ENCODE results near the gene SLC9A2.

SLC9A2 gene

GRCh38 chr2:102582845-102583244 is 36.5 kb upstream of the SLC9A2 start:
- H3K9me3 ChIP-seq (ENCODE audit: control insufficient read depth, low read length): no peaks in the 10 kb centered on the region
- H3K4me2 ChIP-seq (ENCODE audit: low read length): no peak overlapping the region
- no peaks in the 10 kb centered on the region for H3K79me2 ChIP-seq
- no peak overlapping the region for H3K4me3 ChIP-seq (ENCODE audit: low read depth, low read length)
- H3K27me3 ChIP-seq (ENCODE audit: control insufficient read depth, insufficient read depth, low read length): no peaks in the 10 kb centered on the region
- H3K36me3 ChIP-seq (ENCODE audit: control insufficient read depth, insufficient read depth, low read length): no peaks in the 10 kb centered on the region
- no peaks in the 10 kb centered on the region for H3K4me1 ChIP-seq
- no peak overlapping the region for H3K9ac ChIP-seq
- no peak for TF ChIP-seq CTCF (IDR thresholded peaks at IDR 0.05)
- H2AFZ ChIP-seq: no peak overlapping the region
- H3K27ac ChIP-seq: no peak overlapping the region

- H2AFZ ChIP-seq: no peak overlapping the region
- H3K4me3 ChIP-seq (ENCODE audit: low read depth, low read length): no peak overlapping the region
- no peaks in the 10 kb centered on the region for H3K36me3 ChIP-seq (ENCODE audit: control insufficient read depth, insufficient read depth, low read length)
- no peak overlapping the region for H3K9ac ChIP-seq
- no peaks in the 10 kb centered on the region for H3K4me1 ChIP-seq
- no peaks in the 10 kb centered on the region for H3K79me2 ChIP-seq
- no peaks in the 10 kb centered on the region for H3K9me3 ChIP-seq (ENCODE audit: control insufficient read depth, low read length)
- no peak overlapping the region for H3K27ac ChIP-seq
- TF ChIP-seq CTCF (IDR thresholded peaks at IDR 0.05): no peak
- H3K27me3 ChIP-seq (ENCODE audit: control insufficient read depth, insufficient read depth, low read length): no peaks in the 10 kb centered on the region
- H3K4me2 ChIP-seq (ENCODE audit: low read length): no peak overlapping the region
Observed at GRCh38 chr2:102585847-102586404, 33.4 kb upstream of the SLC9A2 start.

- H3K4me3 ChIP-seq (ENCODE audit: low read depth, low read length): no peak overlapping the region
Observed at GRCh38 chr2:102588213-102588939, 31.0 kb upstream of the SLC9A2 start.

GRCh38 chr2:102589444-102589843 is 29.9 kb upstream of the SLC9A2 start:
- Histone ChIP-seq H3K27ac (no peak overlapping the region), H3K4me3 (ENCODE audit: low read depth, low read length) (no peak overlapping the region), H3K4me2 (ENCODE audit: low read length) (no peak overlapping the region), H3K79me2 (no peaks in the 10 kb centered on the region), H2AFZ (no peak overlapping the region), H3K4me1 (no peaks in the 10 kb centered on the region), H3K9ac (no peak overlapping the region), H3K27me3 (ENCODE audit: control insufficient read depth, insufficient read depth, low read length) (no peaks in the 10 kb centered on the region), H3K36me3 (ENCODE audit: control insufficient read depth, insufficient read depth, low read length) (no peaks in the 10 kb centered on the region), H3K9me3 (ENCODE audit: control insufficient read depth, low read length) (no peaks in the 10 kb centered on the region)
- TF ChIP-seq CTCF (IDR thresholded peaks at IDR 0.05): no peak

More at GRCh38 chr2:102588213-102588939, 31.0 kb upstream of the SLC9A2 start:
- H2AFZ ChIP-seq: no peak overlapping the region
- H3K27me3 ChIP-seq (ENCODE audit: control insufficient read depth, insufficient read depth, low read length): no peaks in the 10 kb centered on the region
- H3K4me2 ChIP-seq (ENCODE audit: low read length): no peak overlapping the region
- H3K27ac ChIP-seq: no peak overlapping the region
- no peak overlapping the region for H3K9ac ChIP-seq
- H3K79me2 ChIP-seq: no peaks in the 10 kb centered on the region
- H3K4me1 ChIP-seq: no peaks in the 10 kb centered on the region
- H3K36me3 ChIP-seq (ENCODE audit: control insufficient read depth, insufficient read depth, low read length): no peaks in the 10 kb centered on the region
- no peaks in the 10 kb centered on the region for H3K9me3 ChIP-seq (ENCODE audit: control insufficient read depth, low read length)
- no peak for TF ChIP-seq CTCF (IDR thresholded peaks at IDR 0.05)
